K562 (cell line): ENCODE measurements around the gene CADM2. TPM values are rescaled to one million over a fixed set of nuclear protein-coding genes. Genes with fewer than 3 reads are reported as not detected.

Experiments
- ATAC-seq: fragments of 200-7000 bp; cut with Tn5 transposase; 3 replicates; pipeline ENCODE4 v1.9.1; 2020; ENCODE audit warnings: moderate library complexity
- BruUV-seq: library from RNA; stranded (reverse); fragments of 400-500 nt; replicated peaks from 2 replicates; lab custom pipeline; 2021; lab: Mats Ljungman, UMichigan
- CTCF ChIA-PET: fragments of 300-600 bp; formaldehyde crosslinking; extraction: SDS; loops from one replicate; lab custom pipeline; 2021; ENCODE audit warnings: low intra/inter-chr PET ratio; lab: Yijun Ruan, JAX
- POLR2A ChIA-PET: fragments of 300-600, 350-650 bp; sonication (Branson Sonifier 250); formaldehyde crosslinking; extraction: SDS; loops from one replicate; lab custom pipeline; 2021; ENCODE audit warnings: antibody characterized with exemption, inconsistent platforms; lab: Yijun Ruan, JAX
- DNase-seq, 4 experiments: peaks; one replicate each; pipeline versions ENCODE4 v3.0.0 to v3.0.0-alpha.2; 2011 to 2018; ENCODE audit warnings: low spot score in 3 of 4, mixed read lengths in 3 of 4; ENCODE audit errors: extremely low read depth in 1 of 4
- FAIRE-seq: peaks from 2 replicates; lab custom pipeline; 2011; peaks lifted over from hg19 to GRCh38; lab: Jason Lieb, UNC
- H2AFZ ChIP-seq: 2 replicates; pipeline ENCODE4 v1.6.0; 2011; ENCODE audit warnings: low read depth, low read length, control low read depth, inconsistent platforms
- H3K27ac ChIP-seq: fragments of 200-600 bp; 3 replicates; pipeline ENCODE4 v1.8.0; 2011; ENCODE audit warnings: low read depth, mild to moderate bottlenecking, control low read depth, inconsistent platforms, low read length, moderate library complexity, mixed read lengths; ENCODE audit errors: extremely low read depth
- H3K27me3 ChIP-seq, 2 experiments: fragments of 300-600 bp in 1 of 2; 2 replicates in 1 of 2; 3 replicates in 1 of 2; pipeline versions ENCODE4 v1.6.0 to v1.8.0; 2011; ENCODE audit warnings: inconsistent platforms in 2 of 2, low read length in 2 of 2, mild to moderate bottlenecking in 1 of 2, mixed read lengths in 1 of 2, moderate library complexity in 1 of 2; ENCODE audit not compliant: control insufficient read depth in 2 of 2, insufficient read depth in 2 of 2
- H3K36me3 ChIP-seq: fragments of 300-600 bp; 3 replicates; pipeline ENCODE4 v1.8.0; 2011; ENCODE audit warnings: mild to moderate bottlenecking, low read length, inconsistent platforms; ENCODE audit not compliant: control insufficient read depth, insufficient read depth
- H3K4me1 ChIP-seq, 2 experiments: fragments of 200-600 bp in 1 of 2; replicated peaks in 1 of 2; 2 replicates in 1 of 2; 3 replicates in 1 of 2; pipeline versions ENCODE4 v1.5.1 to v1.8.0; 2011; ENCODE audit warnings: inconsistent platforms in 2 of 2, low read length in 2 of 2, mild to moderate bottlenecking in 1 of 2, mixed read lengths in 1 of 2, moderate library complexity in 1 of 2; ENCODE audit not compliant: control insufficient read depth in 2 of 2, insufficient read depth in 2 of 2
- H3K4me2 ChIP-seq: 2 replicates; pipeline ENCODE4 v1.6.1; 2011; ENCODE audit warnings: low read length, control low read depth, inconsistent platforms, mixed read lengths; ENCODE audit not compliant: insufficient read depth
- H3K4me3 ChIP-seq: fragments of 200-600 bp; sonication (generic), shearing (Covaris generic); 2 replicates; pipeline ENCODE4 v1.5.1; 2016; ENCODE audit warnings: control low read depth, inconsistent platforms
- H3K79me2 ChIP-seq: fragments of 200-600 bp; 3 replicates; pipeline ENCODE4 v1.8.0; 2011; ENCODE audit warnings: low read length, inconsistent platforms; ENCODE audit not compliant: control insufficient read depth, insufficient read depth
- H3K9ac ChIP-seq, 2 experiments: 2 replicates each; pipeline versions ENCODE4 v1.6.0 to v1.6.1; 2011; ENCODE audit warnings: low read depth in 2 of 2, low read length in 2 of 2, control low read depth in 1 of 2, inconsistent platforms in 1 of 2, mild to moderate bottlenecking in 1 of 2, mixed read lengths in 1 of 2; ENCODE audit not compliant: insufficient read depth in 1 of 2
- H3K9me1 ChIP-seq: one replicate; pipeline ENCODE4 v1.6.0; 2011; ENCODE audit warnings: inconsistent platforms, mild to moderate bottlenecking, low read length, moderate library complexity; ENCODE audit not compliant: control insufficient read depth, insufficient read depth
- H3K9me3 ChIP-seq: replicated peaks from 2 replicates; pipeline ENCODE4 v1.5.1; 2011; ENCODE audit warnings: low read depth, low read length, inconsistent platforms; ENCODE audit not compliant: control insufficient read depth, insufficient read depth
- H4K20me1 ChIP-seq: replicated peaks from 2 replicates; pipeline ENCODE4 v1.6.1; 2011; ENCODE audit warnings: low read length, inconsistent platforms, mixed read lengths; ENCODE audit not compliant: control insufficient read depth, insufficient read depth
- ARID3B ChIP-seq: fragments of 250-450 bp; sonication (Bioruptor Pico); IDR thresholded peaks from 2 replicates; pipeline ENCODE4 v1.4.0; 2020; ENCODE audit warnings: borderline replicate concordance
- LCOR ChIP-seq: sonication (generic); formaldehyde crosslinking; IDR thresholded peaks from 2 replicates; pipeline ENCODE4 v1.8.0; 2022; ENCODE audit warnings: mild to moderate bottlenecking, missing genetic modification reagents
- NFIC ChIP-seq: fragments of 450-650 bp; IDR thresholded peaks from 2 replicates; pipeline ENCODE4 v1.6.1; 2017; ENCODE audit warnings: mild to moderate bottlenecking, inconsistent platforms
- RBM25 ChIP-seq: fragments of 200-400 bp; formaldehyde crosslinking; IDR thresholded peaks from 2 replicates; pipeline ENCODE4 v1.6.1; 2018; ENCODE audit warnings: low read length, low read depth, moderate library complexity; ENCODE audit not compliant: severe bottlenecking
- THAP12 ChIP-seq: fragments of 250-450 bp; sonication (Bioruptor Pico); IDR thresholded peaks from 2 replicates; pipeline ENCODE4 v1.9.0; 2021; ENCODE audit warnings: mild to moderate bottlenecking, inconsistent platforms
- ZNF134 ChIP-seq: fragments of 250-450 bp; sonication (Bioruptor Pico); conservative IDR thresholded peaks from 2 replicates; pipeline ENCODE4 v1.4.0; 2020
- ZNF324 ChIP-seq: fragments of 250-450 bp; sonication (Bioruptor Pico); IDR thresholded peaks from 2 replicates; pipeline ENCODE4 v1.4.0; 2020; ENCODE audit warnings: mild to moderate bottlenecking
- WGBS: fragments of 100-300 bp; shearing (Covaris generic); methylation state at CpG from one replicate; pipeline ENCODE4 v1.1.6; 2016; ENCODE audit warnings: low coverage, mixed read lengths; ENCODE audit not compliant: insufficient coverage; ENCODE audit errors: missing lambda C conversion rate; 5-methylcytosine and 5-hydroxymethylcytosine counted together
- in situ Hi-C: fragments of 300-500 bp; cut with MboI; formaldehyde crosslinking; loops from 4 replicates; pipeline ENCODE4 v1.15.0; 2018; ENCODE audit warnings: inconsistent platforms, mixed read lengths
- intact Hi-C: fragments of 100-400 bp; cut with micrococcal nuclease; formaldehyde crosslinking; loops from 2 replicates; pipeline ENCODE4 v1.14.2; 2022
- polyA plus RNA-seq, 8 experiments: library from polyadenylated mRNA; depleted of rRNA in 4 of 8; stranded (reverse) in 5 of 8; unstranded in 3 of 8; fragments of >200 nt; fragmentation: Nextera tagmentation in 2 of 8; fragmentation: Illumina TruSeq in 1 of 8; extraction: Ambion mirVana in 2 of 8; extraction: Trizol in 1 of 8; gene quantifications; 2 replicates each; pipeline versions ENCODE4 v1.2.1 to v1.2.3, GENCODE V29; 2011 to 2014; ENCODE audit warnings: inconsistent platforms in 1 of 8, missing spikeins in 1 of 8
- total RNA-seq, 7 experiments: library from RNA; depleted of rRNA in 6 of 7; stranded (reverse); fragments of >200 nt in 6 of 7; fragmentation: Illumina TruSeq in 2 of 7; extraction: Trizol in 2 of 7; gene quantifications; 2 replicates each; pipeline versions ENCODE4 v1.2.1 to v1.2.3, GENCODE V29; 2011 to 2021; ENCODE audit warnings: low replicate concordance in 1 of 7

Gene CADM2
- total and polyA plus RNA-seq, 9 of the 15 experiments (the other 6 are each of a cell fraction or from before 2014, with no cell fraction given): 0.11 to 3.2 (median 0.95) TPM

- no peaks in the 10 kb centered on the region for H3K4me1 ChIP-seq
- no peak overlapping the region for H3K4me3 ChIP-seq
- H3K4me2 ChIP-seq: no peak overlapping the region
- H3K27ac ChIP-seq: no peak overlapping the region
- no peaks in the 10 kb centered on the region for H3K79me2 ChIP-seq
- H3K9ac ChIP-seq: no peak overlapping the region
- H4K20me1 ChIP-seq: no peaks in the 10 kb centered on the region
- H2AFZ ChIP-seq: no peak overlapping the region
- 3% methylated on average over 3 of the region's 3 CpGs for WGBS
- H3K9me3 ChIP-seq: no peaks in the 10 kb centered on the region
- TF ChIP-seq ARID3B (CRISPR knock-in tag) (no peak), ZNF324 (CRISPR knock-in tag) (no peak), ZNF134 (CRISPR knock-in tag) (no peak), RBM25 (no peak), NFIC (peak; percentile 16; the same call in 1 of the 2 replicates), THAP12 (CRISPR knock-in tag) (no peak), LCOR (no peak)
- no TSS peak for BruUV-seq
- ATAC-seq: no peak
- DNase-seq: no peak
- no peaks in the 10 kb centered on the region for H3K9me1 ChIP-seq
- no peak for FAIRE-seq
- in situ Hi-C loops: no loop called here
- H3K27me3 ChIP-seq: no peaks in the 10 kb centered on the region
- ChIA-PET CTCF (no interaction called here), POLR2A (no interaction called here)
- no peaks in the 10 kb centered on the region for H3K36me3 ChIP-seq
- intact Hi-C loops: no loop called here
Measured at GRCh38 chr3:84987706-84988504, 29.1 kb downstream of the CADM2 start.
